Caco-2 (cell line): ENCODE measurements around the gene CASP5. TPM values are rescaled to one million over a fixed set of nuclear protein-coding genes. Genes with fewer than 3 reads are reported as not detected.

Experiments
- BruUV-seq: library from RNA; stranded (reverse); fragments of 400-500 nt; replicated peaks from 2 replicates; lab custom pipeline; 2021; lab: Mats Ljungman, UMichigan
- CTCF ChIA-PET: fragments of 300-600 bp; sonication (Branson Sonifier 250); formaldehyde crosslinking; loops from one replicate; lab custom pipeline; 2022; ENCODE audit warnings: antibody characterized with exemption; lab: Charles Lee
- POLR2A ChIA-PET: fragments of 300-600 bp; sonication (Branson Sonifier 250); formaldehyde crosslinking; loops from one replicate; lab custom pipeline; 2022; ENCODE audit warnings: antibody characterized with exemption; lab: Charles Lee
- DNase-seq, 2 experiments: peaks; one replicate each; pipeline versions ENCODE4 v3.0.0 to v3.0.0-alpha.2; 2020 to 2022
- H3K27me3 ChIP-seq: replicated peaks from 2 replicates; pipeline ENCODE4 v1.6.0; 2011; ENCODE audit warnings: low read length; ENCODE audit not compliant: control insufficient read depth, insufficient read depth
- H3K36me3 ChIP-seq: 2 replicates; pipeline ENCODE4 v1.5.1; 2011; ENCODE audit warnings: low read length; ENCODE audit not compliant: control insufficient read depth, insufficient read depth
- H3K4me1 ChIP-seq: fragments of 250-450 bp; sonication (Bioruptor Pico); 2 replicates; pipeline ENCODE4 v1.5.1; 2020; ENCODE audit warnings: mild to moderate bottlenecking
- H3K4me3 ChIP-seq: 2 replicates; pipeline ENCODE4 v1.5.1; 2011; ENCODE audit warnings: low read depth, mild to moderate bottlenecking, control low read depth, low read length
- H3K9me3 ChIP-seq: fragments of 250-450 bp; sonication (Bioruptor Pico); 2 replicates; pipeline ENCODE4 v1.5.1; 2020; ENCODE audit warnings: mild to moderate bottlenecking, moderate library complexity
- H3K27ac Mint-ChIP-seq: one replicate; pipeline ENCODE4 v1.8.0; 2022; ENCODE audit warnings: mixed read lengths; ENCODE audit not compliant: unreplicated experiment
- H3K27me3 Mint-ChIP-seq: one replicate; pipeline ENCODE4 v1.8.0; 2022; ENCODE audit warnings: mixed read lengths; ENCODE audit not compliant: insufficient read depth, unreplicated experiment
- H3K36me3 Mint-ChIP-seq: one replicate; pipeline ENCODE4 v1.8.0; 2022; ENCODE audit warnings: mild to moderate bottlenecking, mixed read lengths; ENCODE audit not compliant: insufficient read depth, unreplicated experiment
- H3K4me1 Mint-ChIP-seq: one replicate; pipeline ENCODE4 v1.8.0; 2022; ENCODE audit warnings: low read depth, mixed read lengths; ENCODE audit not compliant: unreplicated experiment
- H3K4me3 Mint-ChIP-seq: one replicate; pipeline ENCODE4 v1.8.0; 2022; ENCODE audit warnings: mild to moderate bottlenecking, moderate library complexity, mixed read lengths; ENCODE audit not compliant: unreplicated experiment
- H3K9me3 Mint-ChIP-seq: one replicate; pipeline ENCODE4 v1.8.0; 2022; ENCODE audit warnings: mixed read lengths; ENCODE audit not compliant: unreplicated experiment
- intact Hi-C: fragments of 100-400 bp; cut with micrococcal nuclease; formaldehyde crosslinking; loops from one replicate; pipeline ENCODE4 v1.10.0; 2022; ENCODE audit not compliant: unreplicated experiment
- total RNA-seq: library from RNA; stranded (reverse); gene quantifications from 2 replicates; pipeline ENCODE4 v1.2.3, GENCODE V29; 2022
- TF ChIP-seq, protein P1 (sequence below), 2 experiments: fragments of 200-600 bp in 1 of 2; IDR thresholded peaks; 1 replicate in 1 of 2; 2 replicates in 1 of 2; pipeline versions ENCODE4 v1.5.1 to v1.8.0; 2011 to 2022; ENCODE audit warnings: antibody characterized with exemption in 1 of 2, control low read depth in 1 of 2, inconsistent platforms in 1 of 2, low read depth in 1 of 2, low read length in 1 of 2, mild to moderate bottlenecking in 1 of 2, moderate library complexity in 1 of 2; ENCODE audit not compliant: insufficient read depth in 1 of 2, severe bottlenecking in 1 of 2, unreplicated experiment in 1 of 2

Gene CASP5
- total RNA-seq, 1 experiment from 2014 or later = 1.4 TPM

DNA sequence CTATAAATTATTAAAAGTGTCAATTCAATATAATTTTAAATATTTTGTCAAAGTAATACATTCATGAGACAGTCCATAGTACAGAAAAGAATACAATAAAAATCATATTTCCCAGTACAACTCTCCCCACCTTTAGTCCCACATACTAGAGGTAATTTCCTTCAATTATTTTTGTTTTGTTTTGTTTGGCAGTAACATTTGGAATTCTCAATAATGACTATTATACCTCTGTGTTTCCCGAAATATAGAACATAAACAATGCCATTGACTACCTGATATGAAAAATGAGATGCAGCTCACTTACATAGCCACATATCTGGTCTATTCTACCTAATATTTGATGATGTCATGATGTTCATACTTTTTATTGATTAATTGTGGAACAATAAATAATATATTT is 30.2 kb downstream of the CASP5 start:
- H3K4me1 Mint-ChIP-seq = peaks cover 11% of the 10 kb centered on the region
- ChIA-PET CTCF (no interaction called here), POLR2A (no interaction called here)
- H3K4me3 Mint-ChIP-seq = no peak overlapping the region
- H3K27me3 Mint-ChIP-seq = no peaks in the 10 kb centered on the region
- BruUV-seq = no TSS peak
- H3K36me3 Mint-ChIP-seq = no peaks in the 10 kb centered on the region
- no peak for DNase-seq
- Histone ChIP-seq H3K4me3 (no peak overlapping the region), H3K27me3 (no peaks in the 10 kb centered on the region), H3K9me3 (no peaks in the 10 kb centered on the region), H3K4me1 (no peaks in the 10 kb centered on the region), H3K36me3 (no peaks in the 10 kb centered on the region)
- peaks cover 32% of the 10 kb centered on the region for H3K9me3 Mint-ChIP-seq
- TF ChIP-seq, protein P1, sequence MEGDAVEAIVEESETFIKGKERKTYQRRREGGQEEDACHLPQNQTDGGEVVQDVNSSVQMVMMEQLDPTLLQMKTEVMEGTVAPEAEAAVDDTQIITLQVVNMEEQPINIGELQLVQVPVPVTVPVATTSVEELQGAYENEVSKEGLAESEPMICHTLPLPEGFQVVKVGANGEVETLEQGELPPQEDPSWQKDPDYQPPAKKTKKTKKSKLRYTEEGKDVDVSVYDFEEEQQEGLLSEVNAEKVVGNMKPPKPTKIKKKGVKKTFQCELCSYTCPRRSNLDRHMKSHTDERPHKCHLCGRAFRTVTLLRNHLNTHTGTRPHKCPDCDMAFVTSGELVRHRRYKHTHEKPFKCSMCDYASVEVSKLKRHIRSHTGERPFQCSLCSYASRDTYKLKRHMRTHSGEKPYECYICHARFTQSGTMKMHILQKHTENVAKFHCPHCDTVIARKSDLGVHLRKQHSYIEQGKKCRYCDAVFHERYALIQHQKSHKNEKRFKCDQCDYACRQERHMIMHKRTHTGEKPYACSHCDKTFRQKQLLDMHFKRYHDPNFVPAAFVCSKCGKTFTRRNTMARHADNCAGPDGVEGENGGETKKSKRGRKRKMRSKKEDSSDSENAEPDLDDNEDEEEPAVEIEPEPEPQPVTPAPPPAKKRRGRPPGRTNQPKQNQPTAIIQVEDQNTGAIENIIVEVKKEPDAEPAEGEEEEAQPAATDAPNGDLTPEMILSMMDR (IDR thresholded peaks at IDR 0.05; ENCODE audit: insufficient read depth in 1 of 2, low read depth in 1 of 2, low read length in 1 of 2, severe bottlenecking in 1 of 2, unreplicated experiment in 1 of 2) = no peak
- intact Hi-C loops = no loop called here
- no peak overlapping the region for H3K27ac Mint-ChIP-seq

GRCh38 chr11:104991994-104992393 is 31.0 kb downstream of the CASP5 start:
- Histone ChIP-seq H3K4me3 (no peak overlapping the region), H3K4me1 (no peaks in the 10 kb centered on the region), H3K9me3 (no peaks in the 10 kb centered on the region; the same call in 1 of the 2 replicates), H3K36me3 (no peaks in the 10 kb centered on the region), H3K27me3 (no peaks in the 10 kb centered on the region)
- DNase-seq = no peak
- peaks cover 40% of the 10 kb centered on the region for H3K9me3 Mint-ChIP-seq
- no peaks in the 10 kb centered on the region for H3K27me3 Mint-ChIP-seq
- no peak overlapping the region for H3K27ac Mint-ChIP-seq
- POLR2A ChIA-PET = no interaction called here
- H3K4me3 Mint-ChIP-seq = no peak overlapping the region
- BruUV-seq = no TSS peak
- CTCF ChIA-PET = interaction anchor here (0.5 kb wide), 1 partner anchor 18 kb away, joined by 3 read pairs; no protein-coding TSS in a partner anchor
- TF ChIP-seq, protein P1 (IDR thresholded peaks at IDR 0.05; ENCODE audit: insufficient read depth in 1 of 2, low read depth in 1 of 2, low read length in 1 of 2, severe bottlenecking in 1 of 2, unreplicated experiment in 1 of 2) = no peak
- no peaks in the 10 kb centered on the region for H3K36me3 Mint-ChIP-seq
- intact Hi-C loops = no loop called here
- peaks cover 11% of the 10 kb centered on the region for H3K4me1 Mint-ChIP-seq

DNA sequence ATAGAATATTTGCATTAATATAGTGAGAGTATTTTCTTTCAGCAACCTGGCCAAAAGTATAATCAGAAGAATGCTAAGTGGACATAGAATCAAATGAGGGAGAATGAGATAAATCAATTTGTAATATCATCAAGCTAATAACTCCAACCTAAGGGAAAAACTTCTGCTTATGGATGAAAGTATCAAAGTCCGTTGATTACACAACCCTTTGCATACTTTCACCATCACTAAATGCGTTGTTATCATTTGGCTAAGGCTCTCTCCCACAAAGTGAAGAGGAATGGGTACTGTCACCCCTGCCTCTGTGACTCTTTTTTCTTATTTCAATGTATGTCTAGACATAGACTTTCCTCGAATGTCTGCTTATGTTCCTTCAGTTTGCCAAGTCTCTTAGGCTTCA is 38.2 kb downstream of the CASP5 start:
- intact Hi-C loops = no loop called here
- Mint-ChIP-seq H3K9me3 (peaks cover 29% of the 10 kb centered on the region), H3K27ac (no peak overlapping the region), H3K27me3 (no peaks in the 10 kb centered on the region), H3K4me3 (no peak overlapping the region), H3K36me3 (no peaks in the 10 kb centered on the region), H3K4me1 (peaks cover 18% of the 10 kb centered on the region)
- H3K27me3 ChIP-seq = no peaks in the 10 kb centered on the region
- no peaks in the 10 kb centered on the region for H3K36me3 ChIP-seq
- no peak overlapping the region for H3K4me3 ChIP-seq
- no peaks in the 10 kb centered on the region; the same call in 1 of the 2 replicates for H3K9me3 ChIP-seq
- H3K4me1 ChIP-seq = peaks cover 8% of the 10 kb centered on the region
- DNase-seq = no peak
- ChIA-PET CTCF (no interaction called here), POLR2A (no interaction called here)
- no TSS peak for BruUV-seq
- TF ChIP-seq, protein P1 (IDR thresholded peaks at IDR 0.05; ENCODE audit: insufficient read depth in 1 of 2, low read depth in 1 of 2, low read length in 1 of 2, severe bottlenecking in 1 of 2, unreplicated experiment in 1 of 2) = no peak
